Inferior parietal cortex (tissue), 1 donor: Measurements from ENCODE around the gene ACADSB.

ENCODE experiments used
- DNase-seq: peaks from one replicate; pipeline ENCODE4 v3.0.0-alpha.2; 2016; ENCODE audit errors: extremely low spot score

Gene ACADSB

GRCh38 chr10:123004298-123004697, 4.5 kb upstream of the ACADSB start:
- no peak for DNase-seq

- DNase-seq = peak; percentile 53
These were observed 1.1 kb upstream of the ACADSB start for GRCh38 chr10:123007558-123008354.

- no peak for DNase-seq
These were observed 457 bp downstream of the ACADSB start for GRCh38 chr10:123009105-123009820.

GRCh38 chr10:123011987-123012386, 3.2 kb downstream of the ACADSB start:
- no peak for DNase-seq

GRCh38 chr10:123013456-123014419, 4.9 kb downstream of the ACADSB start:
- DNase-seq = no peak

GRCh38 chr10:123014772-123015171, 6.0 kb downstream of the ACADSB start:
- no peak for DNase-seq

- no peak for DNase-seq
These were observed 7.4 kb downstream of the ACADSB start for GRCh38 chr10:123016228-123016627.

GRCh38 chr10:123017421-123018165, 8.8 kb downstream of the ACADSB start:
- DNase-seq = no peak

GRCh38 chr10:123018531-123018930, 9.7 kb downstream of the ACADSB start:
- DNase-seq = no peak

GRCh38 chr10:123019264-123019663, 10.5 kb downstream of the ACADSB start:
- no peak for DNase-seq

- DNase-seq = no peak
These were observed 11.3 kb downstream of the ACADSB start for GRCh38 chr10:123019941-123020703.

- DNase-seq = no peak
These were observed 12.7 kb downstream of the ACADSB start for GRCh38 chr10:123021517-123021916.

- no peak for DNase-seq
These were observed 15.7 kb downstream of the ACADSB start for GRCh38 chr10:123024540-123024939.

GRCh38 chr10:123026302-123026701, 17.5 kb downstream of the ACADSB start:
- DNase-seq = no peak

GRCh38 chr10:123027861-123028260, 19.1 kb downstream of the ACADSB start:
- no peak for DNase-seq

GRCh38 chr10:123031124-123031523, 22.3 kb downstream of the ACADSB start:
- DNase-seq = no peak

GRCh38 chr10:123034332-123034731, 25.5 kb downstream of the ACADSB start:
- DNase-seq = no peak

GRCh38 chr10:123035467-123036086, 26.8 kb downstream of the ACADSB start:
- DNase-seq = no peak

- no peak for DNase-seq
These were observed 30.2 kb downstream of the ACADSB start for GRCh38 chr10:123038782-123039631.
